ENCODE data around the gene CTSZ.
"Not testable (repeated sequence)": the region's sequence is repeated elsewhere in the genome, so short reads cannot be mapped to it uniquely, and the experiment has no call there.

Gene CTSZ

DNA sequence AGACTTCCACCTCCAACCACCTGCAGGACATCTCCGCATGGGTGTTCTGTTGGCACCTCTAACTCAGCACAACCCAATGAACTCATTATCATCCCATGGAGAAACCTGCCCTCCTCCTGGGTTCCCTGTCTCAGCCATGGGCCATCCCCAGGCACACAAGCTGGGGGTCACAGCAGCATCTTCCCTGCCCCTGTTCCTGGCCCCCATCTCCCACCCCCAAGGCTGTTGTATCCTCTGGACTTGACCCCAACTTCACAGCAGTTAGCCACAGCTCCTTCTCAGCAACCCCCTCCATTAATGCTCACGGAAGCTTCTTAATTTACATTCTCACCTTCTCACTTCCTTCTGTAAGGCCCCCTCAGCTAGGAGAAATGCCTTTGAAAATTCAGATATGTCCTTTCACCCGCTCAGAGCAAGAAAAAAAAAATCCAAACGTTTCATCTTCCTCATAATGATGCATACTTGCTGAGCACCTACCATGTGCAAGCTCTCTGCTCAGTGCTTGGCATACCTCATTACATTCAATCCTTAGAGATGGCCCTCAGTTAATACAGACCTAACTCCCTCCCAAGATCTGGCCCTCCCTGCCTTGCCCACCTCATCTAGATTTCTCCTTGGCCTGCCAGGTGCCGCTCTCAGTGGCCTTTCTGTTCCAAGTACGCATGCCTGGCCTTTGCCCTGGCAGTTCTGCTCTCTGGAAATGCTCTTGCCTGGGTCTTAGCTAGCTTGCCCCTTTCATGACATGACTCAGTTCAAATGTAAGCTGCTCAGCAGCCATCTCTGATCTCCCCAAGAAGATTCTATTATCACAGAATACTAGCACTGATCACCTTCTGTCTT is 28.5 kb downstream of the CTSZ start:
- no peak for DNase-seq (ENCODE audit: low read depth)

DNA sequence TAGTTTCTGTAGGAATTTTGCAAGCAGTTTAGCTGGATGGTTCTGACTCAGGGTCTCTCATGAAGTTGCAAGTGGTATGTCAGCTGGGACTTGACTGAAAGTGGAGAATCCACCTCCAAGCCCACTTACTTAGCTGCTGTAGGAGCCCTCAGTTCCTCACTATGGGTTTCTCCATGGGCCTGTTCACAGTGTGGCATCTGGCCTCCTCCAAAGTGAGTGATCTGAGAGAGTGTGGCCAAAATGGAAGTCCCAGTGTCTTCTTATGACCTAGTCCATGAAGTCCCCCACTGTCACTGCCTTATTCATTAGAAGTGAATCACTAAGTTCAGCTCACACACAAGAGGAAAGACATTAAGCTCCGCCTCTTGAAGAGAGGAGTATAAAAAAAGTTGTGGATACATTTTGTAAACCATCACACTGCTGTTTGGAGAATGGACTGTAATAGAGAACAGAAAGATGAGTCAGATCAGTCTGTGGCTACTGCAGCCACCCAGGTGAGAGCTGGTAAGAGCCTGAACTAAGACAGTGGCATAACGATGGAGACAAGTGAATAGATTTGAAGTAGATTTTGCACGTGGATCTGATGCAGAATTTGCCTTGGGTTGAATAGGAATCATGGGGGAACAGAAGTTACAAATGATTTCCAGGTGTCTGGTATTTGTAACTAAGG is 30.9 kb downstream of the CTSZ start:
- DNase-seq (ENCODE audit: low read depth): no peak

DNA sequence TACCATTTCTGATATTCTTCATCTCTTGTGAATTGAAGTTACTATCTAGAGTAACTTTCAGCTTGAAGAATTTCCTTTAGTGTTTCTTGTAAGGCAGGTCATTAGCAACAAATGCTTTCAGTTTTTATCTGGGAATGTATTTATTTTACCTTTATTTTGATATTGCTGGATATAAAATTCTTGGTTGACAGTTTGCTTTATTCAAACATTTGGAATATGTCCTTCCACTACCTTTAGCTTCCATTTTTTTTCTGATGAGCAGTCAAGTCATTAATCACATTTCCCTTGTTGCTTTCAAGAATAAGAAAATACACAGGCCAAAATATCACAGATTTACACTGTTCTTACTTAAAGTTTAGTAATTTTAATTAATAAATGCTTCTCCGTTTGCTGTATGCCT is 31.7 kb downstream of the CTSZ start:
- no peak for DNase-seq (ENCODE audit: low read depth)

DNA sequence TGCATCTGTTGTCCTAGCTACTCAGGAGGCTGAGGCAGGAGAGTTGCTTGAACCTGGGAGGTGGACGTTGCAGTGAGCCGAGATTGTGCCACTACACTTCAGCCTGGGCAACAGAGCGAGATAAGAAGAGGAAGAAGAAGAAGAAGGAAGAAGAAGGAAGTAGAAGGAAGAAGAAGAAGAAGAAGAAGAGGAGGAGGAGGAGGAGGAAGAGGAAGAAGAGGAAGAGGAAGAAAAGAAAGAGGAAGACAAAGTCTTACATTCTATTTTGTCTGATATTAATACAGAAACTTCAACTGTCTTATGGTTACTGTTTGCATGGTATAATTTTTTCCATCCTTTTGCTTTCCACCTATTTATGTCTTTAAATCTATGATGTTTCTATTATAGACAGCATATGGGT is 33.2 kb downstream of the CTSZ start:
- no peak for DNase-seq (ENCODE audit: low read depth)

DNA sequence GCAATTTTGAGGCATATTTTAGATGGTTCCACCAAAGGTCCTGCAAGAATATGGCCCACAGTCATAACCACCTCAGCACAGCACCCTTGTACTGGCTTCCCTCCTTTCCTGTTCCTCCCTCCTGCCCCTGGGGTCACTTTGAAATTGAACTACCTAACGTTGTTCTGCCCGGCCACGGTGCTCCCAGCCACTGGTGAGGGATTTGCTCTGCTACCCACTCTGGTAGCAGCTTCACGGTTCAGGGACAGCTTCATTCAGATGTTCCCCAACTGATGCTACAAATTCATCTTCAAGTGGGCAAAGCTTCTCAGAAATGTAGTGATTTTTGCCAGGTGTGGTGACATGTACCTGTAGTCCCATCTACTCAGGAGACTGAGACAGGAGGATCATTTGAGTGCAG is 33.9 kb downstream of the CTSZ start:
- no peak for DNase-seq (ENCODE audit: low read depth)

DNA sequence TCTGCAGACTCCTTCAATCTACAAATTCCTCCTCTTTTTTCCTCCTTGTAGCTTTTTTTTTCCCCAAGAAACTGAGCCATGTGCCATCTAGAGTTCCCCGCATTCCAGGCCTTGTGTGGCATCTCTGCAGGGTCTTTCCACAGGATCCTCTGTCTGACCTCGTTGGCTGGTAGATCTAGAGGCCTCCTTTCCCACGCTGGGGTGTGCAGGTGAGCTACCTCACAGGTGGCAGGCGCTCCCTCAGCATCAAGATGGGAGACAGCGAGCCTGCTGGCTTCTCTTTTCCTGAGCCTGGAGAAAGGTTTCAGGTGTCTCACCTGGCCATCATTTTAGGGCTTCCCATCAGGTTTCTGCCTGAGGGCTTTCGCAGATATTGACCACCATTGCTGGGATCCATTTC is 35.6 kb downstream of the CTSZ start:
- no peak for DNase-seq (ENCODE audit: low read depth)

DNA sequence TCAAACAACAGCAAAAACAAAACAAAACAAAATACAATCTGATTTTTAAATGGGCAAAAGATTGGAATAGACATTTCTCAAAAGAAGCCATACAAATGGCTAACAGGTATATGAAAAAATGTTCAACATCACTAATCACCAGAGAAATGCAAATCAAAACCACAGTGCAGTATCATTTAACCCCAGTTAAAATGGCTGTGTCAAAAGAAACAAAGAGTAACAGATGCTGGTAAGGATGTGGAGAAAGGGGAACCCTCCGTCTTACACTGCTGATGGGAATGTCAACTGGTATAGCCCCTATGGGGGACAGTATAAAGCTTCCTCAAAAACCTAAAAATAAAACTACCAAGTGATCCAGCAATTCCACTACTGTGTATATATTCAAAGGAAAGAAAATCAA is 36.9 kb downstream of the CTSZ start:
- no peak for DNase-seq (ENCODE audit: low read depth)

DNA sequence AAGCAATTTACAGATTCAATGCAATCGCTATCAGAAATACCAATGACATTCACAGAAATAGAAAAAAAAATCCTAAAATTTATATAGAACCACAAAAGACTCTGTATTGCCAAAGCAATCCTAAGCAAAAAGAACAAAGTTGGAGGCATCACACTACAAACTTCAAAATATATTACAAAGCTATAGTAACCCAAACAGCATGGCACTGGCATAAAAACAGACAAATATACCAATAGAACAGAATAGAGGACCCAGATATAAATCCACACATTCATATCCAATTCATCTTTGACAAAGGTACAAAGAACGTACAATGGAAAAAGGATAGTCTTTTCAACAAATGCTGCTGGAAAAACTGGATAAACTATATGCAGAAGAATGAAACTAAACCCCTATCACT is 37.6 kb downstream of the CTSZ start:
- DNase-seq (ENCODE audit: low read depth): no peak

DNA sequence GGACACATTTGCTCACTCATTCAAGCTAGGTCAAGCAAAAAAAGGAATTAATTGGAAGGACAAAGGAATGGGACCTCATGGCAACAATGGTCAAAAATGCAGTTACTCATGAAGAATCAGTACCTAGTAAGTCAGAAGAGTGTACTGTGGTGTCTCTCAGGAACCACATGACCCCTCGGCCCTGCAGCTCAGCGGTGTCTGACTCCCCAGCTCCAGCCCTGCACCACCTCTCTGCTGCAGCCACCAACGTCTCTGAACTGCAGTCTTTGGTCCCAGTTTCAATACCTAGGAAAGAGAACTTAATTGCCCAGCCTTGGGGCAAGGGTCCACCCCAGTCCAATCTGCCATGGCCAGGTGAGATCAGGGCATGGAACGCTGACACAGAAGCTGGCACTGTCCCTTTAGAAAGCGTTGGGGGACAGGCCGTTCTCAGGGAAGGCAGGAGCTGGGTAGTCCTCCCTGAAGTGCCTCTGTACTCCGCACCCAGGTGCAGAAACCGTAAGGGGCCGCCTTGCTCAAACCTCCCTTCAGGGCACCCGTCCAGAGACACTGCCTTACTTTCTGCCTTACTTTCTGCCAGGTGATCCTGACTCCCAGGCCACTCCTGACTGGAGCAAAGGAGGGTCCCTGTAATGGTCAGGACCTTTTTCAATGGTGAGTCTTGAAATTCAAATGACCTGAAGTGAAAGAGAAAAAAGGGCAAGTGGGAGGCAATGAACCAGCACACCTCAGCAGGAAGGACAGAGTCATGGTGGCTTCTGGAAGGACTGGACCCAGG is 39.2 kb downstream of the CTSZ start:
- no peak for DNase-seq (ENCODE audit: low read depth)

DNA sequence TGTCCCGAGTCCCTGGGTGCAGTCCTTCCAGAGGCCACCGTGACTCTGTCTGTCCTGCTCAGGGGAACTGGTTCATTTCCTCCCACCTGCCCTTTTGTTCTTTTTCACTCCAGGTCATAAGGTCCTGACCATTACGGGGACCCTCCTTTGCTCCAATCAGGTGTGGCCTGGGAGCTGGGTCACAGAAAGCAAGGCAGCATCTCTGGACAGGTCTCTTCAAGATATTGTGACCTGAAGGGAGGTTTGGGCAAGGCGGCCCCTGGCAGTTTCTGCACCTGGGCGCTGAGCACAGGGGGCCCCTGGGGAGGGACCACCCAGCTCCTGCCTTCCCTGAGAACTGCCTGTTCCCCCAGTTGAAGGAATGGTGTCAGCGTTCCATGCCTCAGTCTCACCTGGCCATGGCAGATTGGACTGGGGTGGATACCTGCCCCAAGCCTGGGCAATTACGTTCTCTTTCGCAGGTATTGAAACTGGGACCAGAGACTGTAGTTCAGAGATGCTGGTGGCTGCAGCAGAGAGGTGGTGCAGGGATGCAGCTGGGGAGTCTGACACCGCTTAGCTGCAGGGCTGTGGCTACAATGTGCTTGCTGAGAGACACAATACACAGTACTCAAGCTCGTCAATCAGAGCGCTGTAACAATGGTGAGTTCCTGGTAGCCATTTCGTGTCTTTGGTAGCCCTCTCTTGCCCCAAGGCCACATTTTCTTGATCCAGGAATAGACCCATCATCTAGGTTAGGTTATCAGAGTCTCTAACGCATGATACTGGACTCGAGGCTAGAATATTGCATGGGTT is 41.6 kb downstream of the CTSZ start:
- DNase-seq (ENCODE audit: low read depth): no peak

DNA sequence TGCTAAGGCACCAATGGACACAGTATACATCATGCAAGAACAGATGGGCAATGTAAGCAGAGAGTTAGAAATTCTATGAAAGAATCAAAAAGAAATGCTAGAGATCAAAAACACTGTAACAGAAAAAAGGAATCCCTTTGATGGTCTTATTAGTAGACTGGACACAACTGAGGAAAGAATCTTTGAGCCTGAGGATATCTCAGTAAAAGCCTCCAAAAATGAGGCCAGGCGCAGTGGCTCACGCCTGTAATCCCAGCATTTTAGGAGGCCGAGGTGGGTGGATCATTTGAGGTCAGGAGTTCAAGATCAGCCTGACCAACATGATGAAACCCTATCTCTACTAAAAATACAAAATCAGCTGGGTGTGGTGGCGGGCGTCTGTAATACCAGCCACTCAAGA is 43.1 kb downstream of the CTSZ start:
- not testable (repeated sequence) for DNase-seq (ENCODE audit: low read depth)

DNA sequence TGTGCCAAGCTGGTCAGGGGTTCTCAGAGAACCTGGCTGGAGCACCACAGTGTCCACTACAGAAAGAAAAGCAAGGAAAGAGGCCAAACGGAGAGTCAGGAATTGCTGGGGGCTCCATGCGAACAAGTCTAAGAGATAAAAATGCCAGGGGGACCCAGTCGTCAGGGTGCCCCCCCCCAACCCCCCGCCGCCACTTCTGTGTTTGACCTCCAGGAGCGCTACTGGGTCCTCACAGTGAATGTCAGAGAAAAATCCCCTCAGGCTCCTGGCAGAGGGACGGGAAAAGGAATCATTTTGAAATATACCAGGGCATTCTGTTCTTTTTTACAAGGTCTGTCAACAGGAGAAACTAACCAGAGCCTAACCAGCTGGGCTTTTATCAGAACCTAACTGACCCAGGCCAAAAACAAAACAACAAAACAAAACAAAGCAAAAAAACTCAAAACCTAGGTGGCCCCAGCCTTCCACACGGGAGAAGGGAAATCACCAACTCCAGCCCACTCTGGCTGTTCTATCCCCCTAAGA is 43.9 kb downstream of the CTSZ start:
- DNase-seq (ENCODE audit: low read depth): no peak

DNA sequence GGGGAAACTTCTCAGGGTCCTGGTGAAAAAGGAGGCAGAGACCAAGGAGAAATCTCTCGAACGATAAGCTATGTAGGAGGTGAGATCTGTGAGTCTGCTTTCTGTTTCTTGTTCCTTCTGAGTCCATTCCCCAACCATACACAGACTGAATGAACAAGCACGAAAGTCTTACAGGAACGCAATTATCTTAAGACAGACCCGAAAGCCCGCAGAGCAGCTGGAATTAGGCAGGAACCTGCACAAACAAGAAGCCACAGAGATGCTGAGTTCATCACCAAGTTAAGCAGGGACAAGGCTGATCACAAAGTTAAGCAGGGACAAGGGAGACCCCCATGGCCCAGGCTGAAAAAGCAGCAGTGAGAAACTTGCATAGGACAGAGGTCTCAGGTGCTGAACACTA is 47.4 kb downstream of the CTSZ start:
- no peak for DNase-seq (ENCODE audit: low read depth)

DNA sequence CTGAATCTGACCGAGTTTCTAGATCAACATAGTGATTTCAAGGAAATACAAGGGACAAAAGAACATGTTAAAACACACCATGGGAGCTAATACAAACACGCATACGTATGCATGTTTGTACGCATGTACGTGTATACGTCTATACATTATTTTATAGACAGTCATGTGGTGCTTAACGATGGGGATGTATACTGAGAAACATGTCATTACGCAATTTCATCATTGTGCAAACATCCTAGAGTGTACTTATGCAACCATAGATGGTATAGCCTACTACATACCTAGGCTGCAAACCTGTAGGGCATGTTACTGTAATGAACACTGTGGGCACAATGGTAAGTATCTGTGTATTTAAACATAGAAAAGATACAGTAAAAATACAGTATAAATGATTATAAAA is 51.0 kb downstream of the CTSZ start:
- DNase-seq (ENCODE audit: low read depth): no peak

DNA sequence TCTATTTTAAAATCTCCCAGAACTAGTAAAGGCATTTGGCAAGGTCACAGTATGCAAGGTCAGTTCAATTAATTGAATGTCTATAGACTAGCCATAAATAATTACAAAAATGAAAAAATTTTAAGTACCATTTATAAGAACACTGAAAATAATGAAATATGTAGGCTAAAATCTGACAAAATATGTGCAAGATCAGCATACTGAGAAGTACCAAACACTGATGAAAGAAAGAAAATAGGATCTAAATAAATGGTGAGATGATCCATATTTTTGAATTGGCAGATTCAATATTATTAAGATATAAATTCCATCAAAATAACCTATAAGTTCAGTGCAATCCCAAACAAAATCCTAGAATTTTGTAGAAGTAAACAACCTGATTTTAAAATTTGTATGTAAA is 54.0 kb downstream of the CTSZ start:
- DNase-seq (ENCODE audit: low read depth): no peak

DNA sequence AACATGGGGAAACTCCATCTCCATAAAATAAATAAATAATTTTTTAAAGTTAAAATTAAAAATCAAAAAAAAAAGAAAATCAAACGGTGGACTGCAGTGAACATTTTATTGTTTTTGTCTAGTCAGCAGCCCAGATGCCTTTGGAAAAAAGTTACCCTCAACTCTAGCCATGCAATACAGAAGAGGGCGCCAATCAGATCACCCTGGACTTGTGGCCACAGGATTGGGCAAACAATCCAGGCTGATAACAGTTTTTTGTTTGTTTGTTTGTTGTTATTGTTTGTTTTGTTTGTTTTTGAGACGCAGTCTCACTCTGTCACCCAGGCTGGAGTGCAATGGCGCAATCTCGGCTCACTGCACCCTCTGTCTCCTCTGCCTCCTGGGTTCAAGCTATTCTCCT is 56.5 kb downstream of the CTSZ start:
- no peak for DNase-seq (ENCODE audit: low read depth)

DNA sequence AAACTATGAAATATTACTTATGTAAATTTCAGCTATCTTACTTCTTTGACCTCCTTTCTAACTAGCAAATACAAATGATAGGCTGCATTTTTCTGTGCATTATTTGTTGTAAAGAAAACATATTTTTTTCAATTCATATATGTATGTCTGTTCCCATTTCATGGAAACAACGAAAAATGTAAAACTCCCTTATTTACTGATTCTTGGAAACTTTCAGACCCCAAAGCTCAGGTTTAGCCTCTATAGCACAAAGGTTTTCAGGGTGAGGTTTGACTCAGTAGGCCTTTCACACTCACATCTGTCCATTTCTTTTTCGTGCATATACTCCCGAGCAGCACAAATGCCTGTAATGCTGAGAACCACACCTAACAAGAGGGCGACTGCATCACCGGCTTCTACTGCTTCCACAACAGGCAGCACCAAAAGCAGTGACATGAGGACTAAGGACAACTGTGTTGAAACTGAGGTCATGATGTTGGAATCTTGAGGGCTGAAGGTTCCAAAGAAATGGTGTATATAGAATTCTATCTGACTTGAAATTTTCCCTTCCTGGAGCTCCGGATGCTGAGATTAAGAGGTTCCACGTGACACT is 59.2 kb downstream of the CTSZ start:
- DNase-seq (ENCODE audit: low read depth): not testable (repeated sequence)

DNA sequence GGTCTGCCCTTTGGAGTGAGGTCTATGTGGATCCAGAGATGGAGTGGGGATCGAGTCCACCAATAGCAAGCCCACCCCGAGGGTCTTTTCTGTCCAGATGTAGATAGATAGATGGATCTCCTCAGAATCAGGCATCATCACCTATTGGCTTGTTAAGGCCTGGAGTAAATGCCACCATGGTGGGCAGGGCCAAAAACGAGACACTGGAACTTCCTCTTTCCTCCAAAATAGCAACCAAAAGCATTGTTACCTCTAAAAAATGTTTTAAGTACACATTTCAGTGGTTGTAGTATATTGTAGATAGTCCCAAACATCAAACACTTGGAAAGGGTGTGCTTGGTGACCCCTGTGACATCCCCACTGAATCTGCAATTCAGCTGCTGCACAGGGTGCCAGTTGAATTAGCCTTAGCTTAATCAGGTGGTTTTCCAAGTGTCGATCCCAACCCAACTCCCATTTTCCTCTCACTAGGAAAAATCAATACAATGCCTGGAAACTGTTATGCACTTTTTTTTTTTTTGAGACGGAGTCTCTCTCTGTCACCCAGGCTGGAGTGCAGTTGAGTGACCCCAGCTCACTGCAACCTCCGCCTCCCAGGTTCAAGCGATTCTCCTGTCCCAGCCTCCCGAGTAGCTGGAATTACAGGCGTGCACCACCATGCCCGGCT is 61.0 kb downstream of the CTSZ start:
- DNase-seq (ENCODE audit: low read depth): no peak

Measured in fibroblast of the conjunctiva (primary cell).